Measurements from ENCODE around the gene MT2A.
A peak's percentile ranks its signal among the peaks of the same experiment; 100 is the strongest.
"Not testable (repeated sequence)": the region's sequence is repeated elsewhere in the genome, so short reads cannot be mapped to it uniquely, and the experiment has no call there.

MT2A gene

DNA sequence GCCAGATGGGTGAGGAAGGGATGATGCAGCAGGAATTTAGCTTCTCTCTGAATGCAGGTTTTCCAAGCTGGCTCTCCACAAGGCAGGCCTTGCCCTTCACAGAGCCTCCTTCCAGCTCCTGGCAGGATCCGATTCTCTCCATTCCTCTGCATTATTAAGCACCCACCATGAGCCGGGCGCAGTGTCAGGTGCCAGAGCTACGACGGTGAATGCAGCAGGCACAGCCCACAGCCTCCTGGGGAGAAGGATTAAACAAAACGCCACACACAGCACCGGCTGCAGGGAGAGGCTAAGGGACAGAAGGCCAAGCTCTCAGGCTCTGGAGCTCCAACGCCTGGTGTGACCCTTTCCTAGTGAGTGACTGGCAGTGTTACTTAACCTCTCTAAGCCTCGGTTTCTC is 7.1 kb upstream of the MT2A start:
- DNase-seq, result no peak

DNA sequence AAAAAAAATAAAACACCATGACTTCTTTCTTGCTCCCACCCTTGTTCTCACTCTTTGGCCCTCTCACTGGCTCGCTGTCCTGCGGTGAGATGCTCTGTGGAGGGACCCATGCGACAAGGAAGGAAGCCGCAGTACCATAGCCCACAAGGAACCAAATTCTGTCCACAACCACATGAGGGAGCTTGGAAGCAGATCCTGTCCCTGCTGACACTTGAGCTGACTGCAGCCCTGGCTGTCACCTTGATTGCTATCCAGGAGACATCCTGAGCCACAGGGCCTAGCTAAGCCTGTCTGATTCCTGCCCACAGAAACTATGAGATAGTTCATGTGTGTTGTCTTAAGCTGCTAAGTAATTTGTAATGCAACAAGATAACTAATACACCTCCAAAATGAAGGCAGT is 4.8 kb upstream of the MT2A start:
- no peak for DNase-seq

DNA sequence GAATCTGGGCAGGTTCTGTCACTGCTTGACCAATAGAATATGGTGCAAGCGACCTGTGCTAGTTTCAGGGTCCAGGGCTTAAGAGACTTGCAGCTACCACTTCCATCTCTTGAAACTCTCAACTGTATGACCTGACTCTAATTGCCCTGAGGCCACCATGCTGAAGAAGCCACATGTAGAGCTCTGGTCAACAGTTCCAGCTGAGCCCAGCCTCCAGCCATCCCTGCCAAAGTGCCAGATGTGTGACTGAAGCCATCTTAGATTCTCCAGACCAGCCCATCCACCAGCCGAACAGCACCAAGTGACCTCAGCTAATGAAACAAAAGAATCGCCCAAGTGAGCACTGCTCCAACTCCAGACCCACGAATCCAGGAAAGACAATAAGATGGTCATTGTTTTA is 3.4 kb upstream of the MT2A start:
- DNase-seq, result no peak

DNA sequence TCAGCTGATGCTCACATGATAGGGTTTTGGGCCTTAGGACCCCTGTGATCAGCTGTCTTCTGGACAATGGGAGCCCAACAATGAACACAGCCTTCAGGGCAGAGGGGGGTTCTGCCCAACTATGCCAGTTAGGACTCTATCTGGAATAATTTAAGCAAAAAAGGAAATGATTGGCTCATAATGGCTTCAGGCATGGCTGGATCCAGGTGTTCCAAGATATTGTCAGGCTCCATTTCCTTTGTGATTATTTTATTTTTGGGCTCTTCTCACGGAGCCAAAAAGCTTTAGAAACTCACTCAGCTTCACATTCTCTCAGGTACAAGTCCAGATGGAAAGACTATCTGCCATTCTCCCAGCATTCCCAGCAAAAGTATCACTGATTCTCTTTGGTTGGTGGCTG is 2.9 kb upstream of the MT2A start:
- DNase-seq, result no peak

DNA sequence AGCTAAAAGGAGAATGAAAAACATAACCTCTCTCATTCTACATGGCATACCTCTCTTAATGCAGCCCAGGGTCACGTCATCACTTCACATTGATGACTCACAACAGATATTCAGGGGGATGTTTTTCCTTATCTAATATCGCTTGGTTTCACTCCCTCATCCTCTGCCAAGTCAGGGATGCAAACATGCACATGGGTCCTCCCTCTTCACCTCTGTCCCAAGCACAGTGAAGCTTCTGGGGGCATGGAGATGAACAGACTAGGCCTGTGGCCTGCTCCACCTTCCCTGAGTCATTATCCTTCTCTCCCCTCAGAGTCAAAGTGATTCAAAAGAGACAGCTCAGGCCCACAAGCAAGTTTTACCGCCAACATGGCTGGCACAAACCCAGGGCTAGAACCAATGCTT is 2.3 kb upstream of the MT2A start:
- peak; percentile 31 for DNase-seq

DNA sequence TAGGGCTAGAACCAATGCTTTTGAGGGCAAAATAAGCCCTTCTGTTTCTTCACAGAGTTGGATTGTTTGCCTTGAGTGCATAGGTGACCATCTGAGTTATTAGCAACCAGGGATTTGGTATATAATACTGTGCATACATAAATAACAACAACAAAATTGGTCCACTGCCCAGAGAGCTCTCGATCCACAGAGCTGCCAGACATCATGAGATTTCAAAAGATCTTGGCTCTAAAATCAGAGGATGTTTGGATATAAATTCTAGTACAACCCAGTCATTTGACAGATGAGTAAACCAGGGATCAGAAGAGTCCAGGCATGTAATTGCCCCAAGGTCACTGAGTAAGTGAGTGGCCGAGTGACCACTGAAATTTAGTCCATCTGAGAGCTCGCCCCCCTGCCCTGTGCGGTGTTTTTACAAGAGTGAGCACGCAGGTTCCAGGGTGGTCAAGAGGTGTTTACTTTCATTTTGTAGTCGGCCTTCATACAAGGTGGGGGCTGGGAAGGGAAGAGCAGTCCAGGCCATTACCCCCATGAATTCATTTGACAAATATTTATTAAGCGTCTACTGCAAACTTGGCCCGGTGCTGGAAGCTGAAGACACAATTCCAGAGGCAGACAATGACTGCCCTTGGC is 1.8 kb upstream of the MT2A start:
- DNase-seq, result no peak

DNA sequence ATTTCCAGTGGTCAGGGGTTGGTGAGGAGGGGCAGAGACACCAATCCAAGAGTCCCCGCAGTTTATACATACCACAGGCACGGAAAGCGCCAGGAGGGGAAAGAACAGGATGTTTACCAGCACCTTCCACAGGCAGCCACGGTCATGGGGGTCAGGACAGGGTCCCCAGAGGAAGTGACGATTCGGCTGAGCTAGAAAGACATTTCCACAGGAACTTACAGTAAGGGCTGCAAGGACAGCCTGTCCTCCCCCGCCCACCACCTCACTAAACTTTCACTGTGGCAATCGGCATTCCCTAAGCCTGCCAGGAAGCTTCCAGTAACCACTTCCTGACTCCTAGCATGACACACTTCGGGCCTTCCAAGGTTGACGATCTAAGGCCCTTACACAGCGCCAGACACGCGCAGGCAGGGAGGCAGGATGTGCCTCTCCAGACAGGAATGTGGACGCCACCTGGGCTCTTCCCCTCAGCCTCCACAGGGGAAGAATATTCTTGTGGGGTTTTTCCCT is 1.2 kb upstream of the MT2A start:
- peak; percentile 79 for DNase-seq

DNA sequence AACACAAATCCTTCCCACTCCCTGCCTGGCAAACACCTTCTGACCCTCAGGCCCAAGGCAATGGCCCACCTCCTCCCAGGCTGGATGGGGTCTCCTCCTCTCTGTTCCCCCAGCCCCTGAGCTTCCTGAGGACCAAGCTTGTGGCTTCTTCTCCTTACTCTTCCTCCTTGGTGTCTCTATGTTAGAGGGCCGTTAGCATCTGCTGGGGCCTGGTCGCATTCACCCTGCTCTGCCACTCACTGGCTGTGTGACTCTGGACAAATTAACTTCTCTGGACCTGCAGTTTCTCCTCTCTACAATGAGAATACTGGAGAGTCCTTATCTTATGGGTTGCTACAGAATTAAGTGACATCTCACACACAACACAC is 725 bp upstream of the MT2A start:
- no peak for DNase-seq

DNA sequence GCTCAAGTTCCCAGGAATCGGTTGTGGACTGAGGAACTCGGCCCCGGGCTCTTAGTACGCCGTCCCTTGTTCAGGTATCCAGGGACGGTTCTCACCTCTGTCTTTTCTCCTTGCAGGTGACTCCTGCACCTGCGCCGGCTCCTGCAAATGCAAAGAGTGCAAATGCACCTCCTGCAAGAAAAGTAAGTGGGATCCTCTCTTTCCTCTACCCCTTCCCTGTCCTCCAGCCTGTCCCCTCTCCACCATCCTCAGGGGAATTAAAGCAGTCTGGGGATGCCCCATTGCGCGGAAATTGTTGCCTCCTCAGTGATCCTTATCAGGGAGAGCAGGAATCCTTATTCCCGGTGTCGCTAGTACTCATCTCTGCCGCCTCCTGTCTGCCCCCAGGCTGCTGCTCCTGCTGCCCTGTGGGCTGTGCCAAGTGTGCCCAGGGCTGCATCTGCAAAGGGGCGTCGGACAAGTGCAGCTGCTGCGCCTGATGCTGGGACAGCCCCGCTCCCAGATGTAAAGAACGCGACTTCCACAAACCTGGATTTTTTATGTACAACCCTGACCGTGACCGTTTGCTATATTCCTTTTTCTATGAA is 585 bp downstream of the MT2A start:
- DNase-seq, result peak; percentile 39

DNA sequence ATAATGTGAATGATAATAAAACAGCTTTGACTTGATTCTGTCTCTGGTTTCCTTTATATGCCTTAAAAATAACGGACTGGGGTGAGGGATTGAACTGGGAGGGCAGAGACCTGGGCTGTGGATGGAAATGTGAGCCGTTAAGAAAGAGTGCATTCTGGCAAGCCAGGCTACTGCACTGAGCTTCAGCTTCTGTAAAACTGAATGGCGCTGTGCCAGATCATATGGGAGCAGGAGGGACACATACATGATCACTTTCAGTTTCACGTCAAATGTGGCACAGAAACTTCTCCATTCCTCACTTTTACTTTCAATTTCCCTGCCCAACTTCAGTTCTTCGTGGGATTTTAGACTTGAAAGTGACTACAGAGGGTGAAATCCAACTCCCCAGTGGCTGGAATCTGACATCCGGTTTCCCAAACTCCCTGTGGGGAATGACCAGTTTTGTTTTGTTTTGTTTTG is 1.1 kb downstream of the MT2A start:
- DNase-seq, result peak; percentile 85

DNA sequence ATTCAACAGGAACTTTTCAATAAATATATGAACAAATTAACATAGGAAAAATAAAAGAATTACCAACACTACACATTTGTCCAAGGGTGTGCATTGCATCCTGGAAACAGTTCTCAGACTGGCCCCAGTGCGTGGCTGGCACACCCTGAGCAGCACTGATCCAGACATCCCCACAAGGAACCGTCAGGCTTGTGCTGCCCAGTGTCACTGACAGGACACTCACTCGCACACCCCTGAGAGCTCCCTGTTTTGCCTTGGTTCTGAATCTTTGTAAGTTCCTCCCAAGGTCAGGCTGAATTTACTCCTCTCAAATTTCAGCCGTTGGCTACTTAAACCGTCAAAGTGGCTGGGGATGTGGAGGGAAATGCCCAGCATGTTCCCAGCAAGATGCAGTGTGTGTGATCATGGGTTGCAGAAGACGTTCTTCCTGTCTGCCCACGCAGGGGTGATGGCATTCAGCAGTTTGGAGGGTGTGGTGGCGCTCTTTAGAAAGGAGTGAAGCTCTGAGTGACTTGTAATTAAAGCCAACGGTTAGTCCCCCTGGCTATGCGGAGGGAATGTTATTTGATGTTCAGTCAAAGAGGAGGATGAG is 1.7 kb downstream of the MT2A start:
- DNase-seq, result peak; percentile 62

DNA sequence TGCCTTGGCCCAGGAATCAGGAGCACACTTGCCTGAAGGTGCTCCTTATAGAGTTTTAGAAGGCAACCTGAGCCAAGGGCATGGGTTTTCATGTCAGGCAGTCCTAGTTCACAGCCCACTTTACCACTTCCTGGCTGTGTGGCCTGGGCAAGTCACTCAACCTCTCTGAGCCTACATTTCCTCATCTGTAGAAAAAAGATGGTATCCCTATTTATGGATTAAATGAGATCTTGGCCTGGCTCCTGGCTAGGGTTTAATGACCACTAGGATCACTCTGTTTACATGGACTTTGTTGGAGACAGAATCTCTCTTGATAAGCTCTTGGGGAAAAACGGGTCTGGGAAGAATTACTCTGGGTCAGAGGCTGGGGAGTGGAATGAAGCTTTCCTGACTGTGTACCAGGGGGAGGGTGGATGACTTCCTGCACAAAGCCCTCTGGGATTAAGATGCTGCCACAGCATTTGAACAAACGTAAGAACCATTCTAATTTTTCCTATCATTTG is 2.3 kb downstream of the MT2A start:
- DNase-seq, result no peak

DNA sequence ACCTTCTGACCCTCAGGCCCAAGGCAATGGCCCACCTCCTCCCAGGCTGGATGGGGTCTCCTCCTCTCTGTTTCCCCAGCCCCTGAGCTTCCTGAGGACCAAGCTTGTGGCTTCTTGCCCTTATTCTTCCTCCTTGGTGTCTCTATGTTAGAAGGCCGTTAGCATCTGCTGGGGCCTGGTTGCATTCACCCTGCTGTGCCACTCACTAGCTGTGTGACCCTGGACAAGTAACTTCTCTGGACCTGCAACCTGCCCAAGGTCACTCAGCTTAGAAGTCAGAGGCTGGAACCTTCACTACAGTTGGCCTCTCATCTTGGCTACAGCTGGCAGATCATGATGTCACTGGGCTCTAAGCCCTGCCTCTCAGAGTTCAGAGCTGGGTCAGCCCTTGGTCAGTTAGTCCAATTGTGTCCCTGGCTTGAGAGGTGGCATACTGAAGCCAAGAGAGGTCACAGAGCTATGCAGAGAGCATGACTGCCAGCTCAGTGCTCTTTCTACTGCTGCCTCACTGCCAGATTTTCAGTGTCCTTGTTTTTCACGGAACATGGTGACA is 3.0 kb downstream of the MT2A start:
- DNase-seq, result peak; percentile 38

DNA sequence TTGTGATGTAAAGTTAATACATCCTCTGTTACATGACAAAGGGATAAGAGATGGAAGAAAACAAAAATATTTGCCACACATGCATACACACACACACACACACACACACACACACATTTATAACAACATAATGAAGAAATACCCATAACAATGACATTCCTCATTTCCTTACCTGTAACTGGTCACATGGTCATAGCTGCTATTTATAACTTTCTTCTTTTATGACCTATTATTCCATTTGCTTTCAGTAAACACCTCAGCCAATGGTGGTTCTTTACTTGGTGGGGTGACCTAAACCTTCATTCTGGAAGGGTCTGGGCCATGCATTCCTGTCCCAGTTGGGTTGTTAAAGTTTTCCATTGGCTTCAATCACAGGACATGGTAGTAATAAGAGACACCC is 5.3 kb downstream of the MT2A start:
- no peak for DNase-seq

DNA sequence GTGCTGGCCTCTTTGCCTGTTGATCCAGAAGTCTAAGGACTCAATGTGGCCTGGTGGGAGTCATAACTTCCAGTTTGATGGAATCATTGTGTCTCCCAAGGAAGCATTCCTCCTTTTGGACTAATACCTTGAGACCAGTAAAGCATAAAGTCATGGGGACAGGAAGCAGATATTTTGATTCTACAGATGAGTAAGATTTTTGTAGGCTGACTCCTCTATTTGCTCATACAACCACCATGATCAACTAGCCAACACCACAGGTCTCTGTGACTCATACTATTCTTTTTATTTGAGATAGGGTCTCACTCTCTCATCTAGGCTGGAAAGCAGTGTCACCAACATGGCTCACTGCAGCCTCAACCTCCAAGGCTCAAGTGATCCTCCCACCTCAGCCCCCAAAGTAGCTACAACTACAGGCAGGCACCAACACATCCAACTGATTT is 6.2 kb downstream of the MT2A start:
- DNase-seq, result no peak

DNA sequence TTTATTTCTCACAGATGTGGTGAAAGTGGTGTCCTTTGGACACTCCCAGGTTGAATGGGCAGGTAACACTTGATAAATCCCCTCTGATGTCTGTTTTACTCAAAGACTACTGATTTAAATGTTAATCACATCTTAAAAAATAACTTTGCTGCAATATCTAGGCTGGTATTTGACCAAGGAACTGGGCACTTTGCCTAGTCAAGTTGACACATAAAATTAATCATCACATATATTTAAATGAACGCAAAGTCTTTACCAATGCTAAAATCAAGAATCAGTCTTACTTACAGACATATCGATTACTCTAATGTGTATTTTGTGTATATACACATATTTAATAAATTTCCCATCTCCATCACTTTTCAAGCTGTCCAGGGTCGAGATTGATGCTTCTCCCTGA is 7.0 kb downstream of the MT2A start:
- DNase-seq, result no peak

DNA sequence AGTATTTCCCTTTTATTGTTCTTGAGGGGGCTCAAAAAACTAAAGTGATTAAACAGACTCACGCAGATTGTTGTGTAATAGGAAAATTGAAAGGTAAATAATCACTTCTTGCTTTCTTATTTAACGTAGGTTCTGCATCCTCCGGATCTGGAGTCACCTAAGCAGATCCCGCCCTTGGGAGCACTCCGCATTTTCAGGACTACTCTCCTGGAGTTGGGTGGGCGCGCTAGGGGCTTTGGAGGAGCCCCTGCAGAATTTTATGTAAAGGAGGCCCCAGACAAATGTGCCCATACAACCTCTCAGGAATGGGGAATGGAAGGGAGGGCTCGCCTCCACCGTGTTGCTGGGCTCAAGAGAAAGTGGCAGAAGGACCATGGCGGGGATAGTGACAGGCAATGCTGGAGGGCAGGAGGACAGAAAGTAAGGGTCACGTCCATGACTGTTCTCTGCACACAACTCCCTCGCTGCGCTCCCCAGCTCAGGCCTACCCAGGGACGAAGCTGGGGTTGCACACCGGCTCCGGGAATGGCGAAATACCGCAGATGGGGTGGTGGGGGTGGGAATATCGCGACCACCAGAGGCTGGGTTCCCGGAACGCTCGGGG is 8.3 kb downstream of the MT2A start:
- DNase-seq, result no peak

DNA sequence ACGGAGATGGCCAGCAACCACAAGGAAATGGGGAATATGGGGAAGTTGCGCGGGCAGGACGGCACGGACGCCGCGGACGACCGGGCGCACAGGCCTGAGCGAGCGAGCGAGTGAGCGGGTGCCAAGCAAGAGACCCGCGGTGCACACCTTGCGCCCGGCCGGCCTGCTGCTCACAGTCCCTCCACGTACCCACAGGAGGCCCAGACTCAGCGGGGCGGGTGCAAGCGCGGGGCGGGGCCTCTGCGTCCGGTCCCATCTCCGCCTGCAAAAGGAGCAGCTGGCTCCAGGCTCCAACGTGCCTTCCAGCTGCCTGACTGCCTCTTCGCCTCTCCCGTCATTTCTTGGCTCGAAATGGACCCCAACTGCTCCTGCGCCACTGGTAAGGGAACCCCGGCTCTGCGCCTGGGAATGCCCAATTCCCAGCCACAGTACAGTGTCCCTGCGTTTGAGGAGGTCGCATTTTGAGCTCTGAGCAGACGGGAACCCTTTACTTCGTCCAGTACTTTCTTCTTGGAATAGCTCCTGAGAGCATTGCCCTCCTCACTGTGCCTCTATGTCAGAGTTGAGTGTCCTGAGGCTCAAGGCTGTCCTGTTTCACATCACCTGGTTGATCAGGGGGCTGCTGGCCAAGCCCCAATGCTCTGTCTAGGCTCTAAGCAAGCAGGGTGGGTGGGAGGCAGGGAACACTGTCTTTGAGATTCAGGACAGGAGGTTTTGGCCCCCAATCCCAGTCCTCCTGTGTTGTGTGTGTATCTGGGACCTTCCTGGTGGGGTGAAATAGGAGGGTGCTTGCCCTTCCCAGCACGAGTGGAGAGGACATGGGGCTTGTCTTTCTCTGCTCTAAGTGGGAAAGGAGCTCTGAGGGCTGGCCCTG is 9.1 kb downstream of the MT2A start:
- DNase-seq, result peak; percentile 82

DNA sequence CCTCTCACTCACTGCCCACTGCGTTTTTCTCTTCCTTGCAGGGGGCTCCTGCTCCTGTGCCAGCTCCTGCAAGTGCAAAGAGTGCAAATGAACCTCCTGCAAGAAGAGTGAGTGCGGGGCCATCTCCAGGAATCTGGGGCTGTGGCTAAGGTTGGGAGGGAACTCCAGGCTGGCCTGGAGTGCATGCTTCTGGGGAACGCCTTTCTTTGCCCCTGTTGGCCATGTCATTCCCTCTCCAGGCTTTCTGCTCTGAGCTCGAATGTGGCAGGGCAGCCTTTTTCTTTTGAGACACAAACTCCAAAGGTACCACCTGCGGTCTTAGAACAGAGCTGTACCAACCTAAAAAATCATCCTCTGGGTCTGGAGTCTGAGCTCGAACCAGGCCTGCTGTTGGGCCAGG is 9.8 kb downstream of the MT2A start:
- no peak for DNase-seq

DNA sequence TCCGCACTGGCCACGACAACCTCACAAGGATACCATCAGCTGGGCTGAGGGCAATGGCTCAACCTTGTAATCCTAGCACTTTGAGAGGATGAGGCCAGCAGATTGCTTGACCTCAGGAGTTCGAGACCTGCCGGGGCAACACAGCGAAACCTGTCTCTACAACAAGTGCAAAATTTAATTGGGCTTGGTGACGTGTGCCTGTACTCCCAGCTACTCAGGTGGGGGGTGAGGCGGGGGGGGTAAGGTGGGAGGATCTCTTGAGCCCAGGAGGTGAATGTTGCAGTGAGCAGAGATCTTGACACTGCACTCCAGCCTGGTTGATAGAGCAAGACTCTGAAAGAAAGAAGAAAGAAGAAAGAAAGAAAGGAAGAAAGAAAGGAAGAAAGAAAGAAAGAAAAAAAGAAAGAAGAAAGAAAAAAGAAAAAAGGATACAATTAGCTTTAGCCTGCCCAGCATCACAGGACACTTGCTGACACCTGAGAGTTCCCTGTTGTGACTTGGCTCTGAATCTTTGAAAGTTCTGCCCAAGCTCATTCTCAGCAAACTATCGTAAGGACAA is 12.0 kb downstream of the MT2A start:
- DNase-seq, result no peak

DNA sequence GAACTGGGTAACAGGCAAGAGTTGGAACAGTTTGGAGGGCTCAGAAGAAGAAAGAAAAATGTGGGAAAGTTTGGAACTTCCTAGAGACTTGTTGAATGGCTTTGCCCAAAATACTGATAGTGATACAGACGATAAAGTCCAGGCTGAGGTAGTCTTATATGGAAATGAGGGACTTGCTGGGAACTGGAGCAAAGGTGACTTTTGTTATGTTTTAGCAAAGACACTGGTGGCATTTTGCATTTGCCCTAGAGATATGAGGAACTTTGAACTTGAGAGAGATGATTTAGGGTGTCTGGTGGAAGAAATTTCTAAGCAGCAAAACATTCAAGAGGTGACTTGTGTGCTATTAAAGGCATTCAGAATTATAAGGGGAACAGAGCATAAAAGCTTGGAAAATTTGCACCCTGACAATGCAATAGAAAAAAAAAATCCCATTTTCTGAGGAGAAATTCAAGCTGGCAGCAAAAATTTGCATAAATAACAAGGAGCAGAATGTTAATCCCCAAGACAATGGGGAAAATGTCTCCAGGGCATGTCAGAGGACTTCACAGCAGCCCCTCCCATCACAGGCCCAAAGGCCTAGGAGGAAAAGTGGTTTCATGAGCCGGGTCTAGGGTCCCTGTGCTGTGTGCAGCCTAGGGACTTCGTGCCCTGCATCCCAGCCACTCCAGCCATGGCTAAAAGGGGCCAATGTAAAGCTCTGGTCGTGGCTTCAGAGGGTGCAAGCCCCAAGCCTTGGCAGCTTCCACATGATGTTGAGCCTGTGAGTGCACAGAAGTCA is 13.5 kb downstream of the MT2A start:
- DNase-seq, result not testable (repeated sequence)

All from femur (tissue), 1 donor.